Endothelial cell of umbilical vein (primary cell): Measurements from ENCODE around the gene CYP3A4. TPM values are rescaled to one million over a fixed set of nuclear protein-coding genes. Genes with fewer than 3 reads are reported as not detected.
"Not testable (repeated sequence)": the region's sequence is repeated elsewhere in the genome, so short reads cannot be mapped to it uniquely, and the experiment has no call there.

ENCODE experiments used
- BruUV-seq: library from RNA; stranded (reverse); fragments of 400-500 nt; replicated peaks from 2 replicates; lab custom pipeline; 2021; lab: Mats Ljungman, UMichigan
- CTCF ChIA-PET: fragments of 300-600, 350-600 bp; sonication (Branson Sonifier 250); formaldehyde crosslinking; loops from one replicate; lab custom pipeline; 2021; ENCODE audit warnings: antibody characterized with exemption, inconsistent platforms; lab: Charles Lee
- POLR2A ChIA-PET: fragments of 300-600, 350-600 bp; sonication (Branson Sonifier 250); formaldehyde crosslinking; loops from one replicate; lab custom pipeline; 2021; ENCODE audit warnings: antibody characterized with exemption, inconsistent platforms; lab: Charles Lee
- DNase-seq: peaks from one replicate; pipeline ENCODE4 v3.0.0-alpha.2; 2011; ENCODE audit warnings: low read depth, low spot score
- FAIRE-seq: peaks from 2 replicates; lab custom pipeline; 2011; peaks lifted over from hg19 to GRCh38; lab: Jason Lieb, UNC
- H2AFZ ChIP-seq: 2 replicates; pipeline ENCODE4 v1.6.0; 2012; ENCODE audit warnings: low read depth, low read length, control low read depth, inconsistent platforms
- H3K27ac ChIP-seq: 2 replicates; pipeline ENCODE4 v1.5.1; 2011; ENCODE audit warnings: low read depth, mild to moderate bottlenecking, control low read depth, low read length, moderate library complexity; ENCODE audit not compliant: insufficient read depth
- H3K27me3 ChIP-seq, 2 experiments: 2 replicates each; pipeline versions ENCODE4 v1.6.0 to v1.6.1; 2011; ENCODE audit warnings: low read length in 2 of 2, mixed read lengths in 1 of 2; ENCODE audit not compliant: control insufficient read depth in 2 of 2, insufficient read depth in 2 of 2
- H3K36me3 ChIP-seq, 2 experiments: 2 replicates in 1 of 2; 3 replicates in 1 of 2; pipeline ENCODE4 v1.5.1; 2011; ENCODE audit warnings: low read length in 2 of 2, mild to moderate bottlenecking in 1 of 2, moderate library complexity in 1 of 2; ENCODE audit not compliant: control insufficient read depth in 2 of 2, insufficient read depth in 2 of 2; ENCODE audit errors: extremely low read depth in 1 of 2
- H3K4me1 ChIP-seq: 3 replicates; pipeline ENCODE4 v1.5.1; 2011; ENCODE audit warnings: mild to moderate bottlenecking, low read length; ENCODE audit not compliant: control insufficient read depth, insufficient read depth; ENCODE audit errors: extremely low read depth
- H3K4me2 ChIP-seq: 2 replicates; pipeline ENCODE4 v1.6.1; 2011; ENCODE audit warnings: low read length, control low read depth, mixed read lengths; ENCODE audit not compliant: insufficient read depth
- H3K4me3 ChIP-seq, 3 experiments: fragments of 200-600 bp in 1 of 3; sonication (generic), shearing (Covaris generic) in 1 of 3; replicated peaks in 1 of 3; 2 replicates each; pipeline ENCODE4 v1.5.1; 2011 to 2016; ENCODE audit warnings: control low read depth in 3 of 3, low read length in 3 of 3, mild to moderate bottlenecking in 2 of 3, inconsistent platforms in 1 of 3, low read depth in 1 of 3, moderate library complexity in 1 of 3; ENCODE audit not compliant: insufficient read depth in 1 of 3
- H3K79me2 ChIP-seq: 2 replicates; pipeline ENCODE4 v1.6.0; 2012; ENCODE audit warnings: low read length, inconsistent platforms; ENCODE audit not compliant: control insufficient read depth, insufficient read depth
- H3K9ac ChIP-seq: replicated peaks from 2 replicates; pipeline ENCODE3; 2011; ENCODE audit warnings: low read length, control low read depth; ENCODE audit not compliant: insufficient read depth; ENCODE audit errors: extremely low read depth
- H3K9me1 ChIP-seq: replicated peaks from 3 replicates; pipeline ENCODE4 v1.6.0; 2011; ENCODE audit warnings: mild to moderate bottlenecking, low read length; ENCODE audit not compliant: control insufficient read depth, insufficient read depth; ENCODE audit errors: extremely low read depth
- H3K9me3 ChIP-seq: replicated peaks from 2 replicates; pipeline ENCODE4 v1.5.1; 2012; ENCODE audit warnings: low read length, inconsistent platforms; ENCODE audit not compliant: control insufficient read depth, insufficient read depth
- H4K20me1 ChIP-seq: replicated peaks from 2 replicates; pipeline ENCODE3; 2011; ENCODE audit warnings: mild to moderate bottlenecking, low read length; ENCODE audit not compliant: control insufficient read depth, insufficient read depth; ENCODE audit errors: extremely low read depth
- EZH2 ChIP-seq: IDR thresholded peaks from 2 replicates; pipeline ENCODE4 v1.6.1; 2012; ENCODE audit warnings: borderline replicate concordance, low read depth, mild to moderate bottlenecking, moderate library complexity, low read length, inconsistent platforms; ENCODE audit not compliant: severe bottlenecking
- FOS ChIP-seq: IDR thresholded peaks from 2 replicates; pipeline ENCODE4 v1.6.1; 2011; ENCODE audit warnings: mild to moderate bottlenecking, low read length, moderate library complexity, borderline replicate concordance; ENCODE audit not compliant: insufficient read depth
- GATA2 ChIP-seq: IDR thresholded peaks from 2 replicates; pipeline ENCODE4 v1.7.0; 2011; ENCODE audit warnings: low read depth, mild to moderate bottlenecking, moderate library complexity, mixed read lengths, low read length; ENCODE audit not compliant: insufficient read length, insufficient read depth
- JUN ChIP-seq: IDR thresholded peaks from 2 replicates; pipeline ENCODE4 v1.6.1; 2011; ENCODE audit warnings: borderline replicate concordance, low read depth; ENCODE audit not compliant: insufficient read length, insufficient read depth
- MYC ChIP-seq: IDR thresholded peaks from one replicate; pipeline ENCODE4 v1.6.1; 2011; ENCODE audit warnings: mild to moderate bottlenecking, low read depth, low read length
- POLR2A ChIP-seq: IDR thresholded peaks from 2 replicates; pipeline ENCODE4 v1.6.1; 2012; ENCODE audit warnings: low read depth, mild to moderate bottlenecking, control low read depth, low read length
- POLR2AphosphoS5 ChIP-seq: IDR thresholded peaks from 2 replicates; pipeline ENCODE4 v1.6.1; 2012; ENCODE audit warnings: low read depth, mild to moderate bottlenecking, control low read depth, low read length, moderate library complexity; ENCODE audit not compliant: insufficient read depth
- dilution Hi-C: fragments of 300-500 bp; cut with MboI; formaldehyde crosslinking; loops from one replicate; pipeline ENCODE4 v1.15.0; 2019; ENCODE audit warnings: low sequenced_read_pairs; ENCODE audit not compliant: extremely low pct_ligation_motif_present
- intact Hi-C: fragments of 100-400 bp; cut with micrococcal nuclease; formaldehyde crosslinking; loops from one replicate; pipeline ENCODE4 v1.10.0; 2022
- polyA plus RNA-seq, 4 experiments: library from polyadenylated mRNA; depleted of rRNA in 3 of 4; stranded (reverse) in 3 of 4; unstranded in 1 of 4; fragments of >200 nt; gene quantifications; 2 replicates each; pipeline versions ENCODE4 v1.2.1 to v1.2.3, GENCODE V29; 2011 to 2012; ENCODE audit warnings: missing spikeins in 1 of 4
- total RNA-seq: library from RNA; stranded (reverse); gene quantifications from 2 replicates; pipeline ENCODE4 v1.2.3, GENCODE V29; 2021
- TF ChIP-seq, protein P1 (sequence below), 2 donors: IDR thresholded peaks; 1 replicate in 1 of 2; 2 replicates in 1 of 2; pipeline ENCODE4 v1.5.1; 2011; ENCODE audit warnings: low read length in 2 of 2, mild to moderate bottlenecking in 2 of 2, moderate library complexity in 2 of 2, control low read depth in 1 of 2, inconsistent platforms in 1 of 2, low read depth in 1 of 2; ENCODE audit not compliant: insufficient read depth in 1 of 2; ENCODE audit errors: extremely low read depth in 1 of 2
- TF ChIP-seq, protein P2 (sequence below): IDR thresholded peaks from 2 replicates; pipeline ENCODE4 v1.6.1; 2011; ENCODE audit not compliant: insufficient read depth, insufficient read length

Gene CYP3A4
- total and polyA plus RNA-seq, 2 donors (not counting 3 experiments of a cell fraction or from before 2014, with no cell fraction given) = not detected

DNA sequence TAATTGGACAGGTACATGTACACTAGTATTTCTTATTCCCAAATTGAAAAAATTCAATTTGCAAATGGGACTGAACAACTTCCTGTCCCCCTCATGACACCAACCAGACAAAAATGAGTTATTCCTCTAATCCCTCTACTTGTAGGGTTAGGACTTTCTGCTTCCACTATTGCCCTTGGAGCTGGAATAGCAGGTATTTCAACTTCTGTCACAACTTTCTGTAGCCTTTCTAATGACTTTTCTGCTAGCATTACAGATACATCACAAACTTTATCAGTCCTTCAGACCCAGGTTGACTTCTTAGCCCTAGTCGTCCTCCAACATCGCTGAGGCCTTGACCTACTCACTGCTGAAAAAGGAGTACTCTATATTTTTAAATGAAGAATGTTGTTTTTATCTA lies 55.4 kb downstream of the CYP3A4 start:
- Histone ChIP-seq H3K27me3 (no peaks in the 10 kb centered on the region), H3K4me3 (no peak overlapping the region), H3K4me1 (no peaks in the 10 kb centered on the region), H2AFZ (no peak overlapping the region), H4K20me1 (no peaks in the 10 kb centered on the region), H3K79me2 (no peaks in the 10 kb centered on the region), H3K36me3 (no peaks in the 10 kb centered on the region), H3K4me2 (no peak overlapping the region), H3K27ac (no peak overlapping the region), H3K9me3 (no peaks in the 10 kb centered on the region), H3K9me1 (no peaks in the 10 kb centered on the region), H3K9ac (no peak overlapping the region)
- intact Hi-C loops (no loop called here), dilution Hi-C loops (no loop called here)
- ChIA-PET POLR2A (no interaction called here), CTCF (no interaction called here)
- no peak for TF ChIP-seq EZH2
- TF ChIP-seq POLR2A = no peak
- TF ChIP-seq, protein P1, sequence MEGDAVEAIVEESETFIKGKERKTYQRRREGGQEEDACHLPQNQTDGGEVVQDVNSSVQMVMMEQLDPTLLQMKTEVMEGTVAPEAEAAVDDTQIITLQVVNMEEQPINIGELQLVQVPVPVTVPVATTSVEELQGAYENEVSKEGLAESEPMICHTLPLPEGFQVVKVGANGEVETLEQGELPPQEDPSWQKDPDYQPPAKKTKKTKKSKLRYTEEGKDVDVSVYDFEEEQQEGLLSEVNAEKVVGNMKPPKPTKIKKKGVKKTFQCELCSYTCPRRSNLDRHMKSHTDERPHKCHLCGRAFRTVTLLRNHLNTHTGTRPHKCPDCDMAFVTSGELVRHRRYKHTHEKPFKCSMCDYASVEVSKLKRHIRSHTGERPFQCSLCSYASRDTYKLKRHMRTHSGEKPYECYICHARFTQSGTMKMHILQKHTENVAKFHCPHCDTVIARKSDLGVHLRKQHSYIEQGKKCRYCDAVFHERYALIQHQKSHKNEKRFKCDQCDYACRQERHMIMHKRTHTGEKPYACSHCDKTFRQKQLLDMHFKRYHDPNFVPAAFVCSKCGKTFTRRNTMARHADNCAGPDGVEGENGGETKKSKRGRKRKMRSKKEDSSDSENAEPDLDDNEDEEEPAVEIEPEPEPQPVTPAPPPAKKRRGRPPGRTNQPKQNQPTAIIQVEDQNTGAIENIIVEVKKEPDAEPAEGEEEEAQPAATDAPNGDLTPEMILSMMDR (IDR thresholded peaks at IDR 0.05; ENCODE audit: extremely low read depth in 1 of 2, insufficient read depth in 1 of 2, low read depth in 1 of 2, low read length in 2 of 2) = no peak
- no peak for TF ChIP-seq MYC
- TF ChIP-seq, protein P2, sequence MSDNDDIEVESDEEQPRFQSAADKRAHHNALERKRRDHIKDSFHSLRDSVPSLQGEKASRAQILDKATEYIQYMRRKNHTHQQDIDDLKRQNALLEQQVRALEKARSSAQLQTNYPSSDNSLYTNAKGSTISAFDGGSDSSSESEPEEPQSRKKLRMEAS = no peak
- no peak for TF ChIP-seq GATA2
- TF ChIP-seq JUN = no peak
- TF ChIP-seq FOS = no peak
- no peak for TF ChIP-seq POLR2AphosphoS5
- DNase-seq = no peak
- no TSS peak for BruUV-seq
- no peak for FAIRE-seq

DNA sequence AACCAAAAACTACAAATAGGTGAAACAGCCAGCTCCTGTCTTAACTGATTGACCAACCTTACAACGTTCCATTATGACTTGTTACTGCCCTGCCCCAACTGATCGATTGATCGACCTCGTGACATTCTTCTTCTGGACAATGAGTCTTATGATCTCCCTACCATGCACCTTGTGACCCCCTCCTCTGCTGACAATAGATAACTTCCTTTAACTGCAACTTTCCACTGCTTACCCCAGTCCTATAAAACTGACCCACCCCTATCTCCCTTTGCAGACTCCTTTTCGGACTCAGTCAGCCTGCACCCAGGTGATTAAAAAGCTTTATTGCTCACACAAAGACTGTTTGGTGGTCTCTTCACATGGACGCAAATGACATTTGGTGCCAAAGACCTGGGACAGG lies 60.8 kb downstream of the CYP3A4 start:
- H3K9me3 ChIP-seq, dilution Hi-C loops, H3K4me2 ChIP-seq, DNase-seq, H4K20me1 ChIP-seq, H3K27me3 ChIP-seq, POLR2A ChIA-PET, CTCF ChIA-PET, H3K4me1 ChIP-seq, H3K36me3 ChIP-seq, intact Hi-C loops, H3K9me1 ChIP-seq, H3K27ac ChIP-seq, FAIRE-seq, H3K4me3 ChIP-seq, H3K9ac ChIP-seq, H3K79me2 ChIP-seq, BruUV-seq, H2AFZ ChIP-seq: not testable (repeated sequence)
